NCI-H526 (cell line): Measurements from ENCODE around the gene MACROD2.
"Not testable (repeated sequence)": the region's sequence is repeated elsewhere in the genome, so short reads cannot be mapped to it uniquely, and the experiment has no call there.

Experiments used
- DNase-seq, 2 experiments: peaks; one replicate each; lab custom pipeline; 2025; lab: John Stamatoyannopoulos, UW

Gene MACROD2

GRCh38 chr20:15759594-15759993 is 1764.3 kb downstream of the MACROD2 start:
- DNase-seq = peak in 1 of 2 experiments; percentile 8

- DNase-seq = no peak
These were observed 1764.8 kb downstream of the MACROD2 start for GRCh38 chr20:15760001-15760621.

GRCh38 chr20:15763366-15763765 is 1768.0 kb downstream of the MACROD2 start:
- DNase-seq = no peak

DNA sequence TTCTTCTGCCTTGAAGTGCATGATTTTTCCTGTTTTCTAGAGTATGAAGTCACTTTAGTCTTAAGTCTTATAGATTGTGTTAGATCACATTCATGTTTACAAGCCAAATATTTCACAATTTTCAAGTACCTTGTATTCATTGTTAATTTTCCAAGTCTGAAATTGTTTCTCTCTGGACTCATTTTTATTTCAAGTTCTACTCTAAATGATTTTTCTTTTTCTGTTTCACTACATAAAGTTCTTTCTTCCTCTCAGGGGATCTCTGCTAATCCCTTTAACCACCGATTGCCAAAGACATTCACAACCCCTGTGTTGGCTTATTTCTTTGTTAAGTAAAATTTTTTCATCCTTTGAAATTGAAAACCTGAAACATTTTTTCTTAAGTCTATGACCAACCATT is 1772.3 kb downstream of the MACROD2 start:
- DNase-seq = no peak

GRCh38 chr20:15767999-15768741 is 1772.9 kb downstream of the MACROD2 start:
- no peak for DNase-seq

DNA sequence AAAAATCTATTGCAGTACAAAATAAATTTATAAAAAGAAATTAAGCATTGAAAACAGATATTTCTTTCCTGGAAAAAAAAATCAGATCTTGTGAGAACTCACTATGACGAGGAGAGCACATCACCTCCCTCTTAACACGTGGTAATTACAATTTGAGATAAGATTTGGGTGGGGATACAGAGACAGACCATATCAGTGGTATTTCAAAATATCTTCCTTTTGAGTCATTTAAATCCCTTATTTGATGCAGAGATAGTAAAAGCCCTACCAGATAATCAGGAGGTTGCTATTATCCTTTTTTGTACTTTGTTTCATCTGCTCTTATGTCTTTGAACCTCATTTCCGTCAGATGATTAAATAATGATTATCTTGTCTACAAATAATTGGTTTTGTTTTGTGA is 1777.5 kb downstream of the MACROD2 start:
- DNase-seq = no peak

DNA sequence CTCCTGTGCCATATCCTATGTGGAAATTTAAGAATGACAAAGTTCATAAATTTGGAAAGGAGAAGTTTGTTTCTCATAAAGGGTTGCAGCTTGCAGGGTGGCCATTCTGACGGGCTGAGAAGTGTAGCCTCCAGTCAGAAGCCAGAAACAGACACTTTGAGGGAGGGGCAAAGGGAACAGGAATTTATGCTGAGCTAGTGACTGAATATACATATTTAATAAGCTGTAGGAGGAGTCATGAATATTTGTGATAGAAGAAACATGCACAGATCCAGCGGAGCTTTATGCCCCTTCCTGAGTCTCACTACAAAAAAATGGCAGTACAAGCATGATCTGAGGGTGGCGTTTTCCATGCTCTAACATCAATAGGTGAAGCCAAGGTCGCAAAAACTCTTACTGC is 1779.6 kb downstream of the MACROD2 start:
- no peak for DNase-seq

DNA sequence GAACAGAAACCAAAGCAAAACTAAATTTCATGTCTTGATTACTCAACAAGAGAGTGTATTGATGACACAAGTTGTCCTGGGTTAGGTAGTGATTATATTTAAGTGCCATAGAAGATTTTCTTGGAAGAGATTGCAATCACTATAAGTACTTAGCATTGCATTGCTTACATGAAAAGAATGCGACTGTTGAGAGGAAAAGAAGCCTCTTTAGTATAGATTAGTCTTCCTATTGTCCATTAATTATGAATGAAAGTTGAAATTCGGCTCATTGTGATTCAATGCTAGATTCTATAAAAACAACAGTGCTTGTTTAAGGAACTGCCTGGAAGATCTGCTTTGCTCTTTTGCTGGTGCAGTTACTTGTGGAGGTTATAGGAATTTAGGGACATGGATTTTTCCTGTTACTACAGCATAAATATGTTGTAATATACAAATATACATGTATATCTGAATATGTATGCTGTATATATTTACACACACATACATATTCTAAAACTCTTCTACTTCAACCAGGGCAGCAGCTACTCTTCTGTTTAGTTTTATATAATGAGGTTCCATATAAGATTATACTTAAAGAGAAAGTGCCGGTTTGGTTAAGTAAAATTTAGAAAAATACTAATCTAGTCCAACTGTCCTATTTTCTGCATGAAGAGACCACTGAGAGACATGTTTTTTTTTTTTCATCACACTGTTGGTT is 1781.6 kb downstream of the MACROD2 start:
- no peak for DNase-seq

- no peak for DNase-seq
These were observed 1788.7 kb downstream of the MACROD2 start for GRCh38 chr20:15784020-15784419.

DNA sequence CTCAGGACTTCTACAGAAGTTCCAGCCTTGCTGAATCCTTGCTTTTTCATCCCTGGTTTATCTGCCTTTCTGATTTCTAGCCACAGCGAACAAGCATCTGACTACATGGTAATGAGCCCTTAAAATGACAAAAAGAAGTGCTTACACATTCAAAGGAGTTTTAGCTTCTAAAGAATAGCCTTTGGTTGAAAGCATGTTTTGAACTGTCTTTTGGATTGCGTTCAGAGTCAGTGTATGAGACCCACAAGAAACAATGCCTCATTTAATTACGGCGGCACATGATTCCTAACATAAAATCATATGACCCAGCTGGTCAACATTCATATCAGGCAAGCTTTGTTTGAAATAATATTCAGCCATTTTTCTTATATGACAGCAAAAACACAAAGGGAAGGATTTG is 1793.8 kb downstream of the MACROD2 start:
- DNase-seq = no peak

GRCh38 chr20:15792855-15793254 is 1797.5 kb downstream of the MACROD2 start:
- no peak for DNase-seq

- DNase-seq = peak; percentile 35 to 63
These were observed 1799.1 kb downstream of the MACROD2 start for GRCh38 chr20:15794409-15794808.

- no peak for DNase-seq
These were observed 1800.1 kb downstream of the MACROD2 start for GRCh38 chr20:15795305-15796019.

GRCh38 chr20:15799871-15800270 is 1804.6 kb downstream of the MACROD2 start:
- no peak for DNase-seq

- no peak for DNase-seq
These were observed 1806.7 kb downstream of the MACROD2 start for GRCh38 chr20:15802020-15802419.

DNA sequence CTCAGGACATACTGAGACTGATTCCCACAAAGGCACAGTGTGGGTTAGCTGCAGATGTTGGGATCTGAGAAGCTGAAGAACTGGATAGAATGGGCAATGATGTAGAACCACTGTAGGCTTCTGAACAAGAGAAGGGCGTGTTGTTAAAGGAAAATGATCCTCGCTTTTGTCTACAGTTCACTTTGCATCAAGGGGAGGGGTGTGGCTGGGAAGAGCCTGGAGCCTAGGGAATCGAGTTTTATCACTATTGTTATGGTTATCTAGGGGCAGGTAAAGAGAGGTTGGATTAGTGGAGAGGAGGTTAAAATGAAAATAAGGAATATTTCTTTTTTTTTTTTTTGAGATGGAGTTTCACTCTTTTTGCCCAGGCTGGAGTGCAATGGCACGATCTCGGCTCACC is 1809.8 kb downstream of the MACROD2 start:
- peak; percentile 22 to 64 for DNase-seq

- no peak for DNase-seq
These were observed 1810.8 kb downstream of the MACROD2 start for GRCh38 chr20:15806105-15806504.

GRCh38 chr20:15807271-15807670 is 1812.0 kb downstream of the MACROD2 start:
- no peak for DNase-seq

GRCh38 chr20:15807771-15808170 is 1812.5 kb downstream of the MACROD2 start:
- DNase-seq = not testable (repeated sequence)

DNA sequence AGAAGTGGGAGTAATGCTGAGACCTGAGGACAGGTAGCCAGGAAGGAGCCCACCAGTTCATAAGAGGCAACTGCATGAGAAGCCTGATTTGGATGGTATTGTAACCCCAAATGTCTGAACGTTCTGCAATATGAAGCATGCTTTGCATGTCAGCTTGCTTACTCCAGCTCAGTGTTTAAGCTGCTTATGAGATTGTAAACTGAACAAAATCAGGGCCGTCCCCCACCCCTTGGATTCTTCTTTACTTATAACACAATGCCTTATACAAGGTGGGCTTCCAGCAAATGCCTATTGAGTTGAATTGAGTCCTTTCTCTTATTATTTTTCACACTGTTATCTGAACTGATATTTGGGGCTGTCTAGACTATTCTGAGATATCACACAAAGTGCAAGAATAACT is 1816.6 kb downstream of the MACROD2 start:
- DNase-seq = peak; percentile 65 to 72

DNA sequence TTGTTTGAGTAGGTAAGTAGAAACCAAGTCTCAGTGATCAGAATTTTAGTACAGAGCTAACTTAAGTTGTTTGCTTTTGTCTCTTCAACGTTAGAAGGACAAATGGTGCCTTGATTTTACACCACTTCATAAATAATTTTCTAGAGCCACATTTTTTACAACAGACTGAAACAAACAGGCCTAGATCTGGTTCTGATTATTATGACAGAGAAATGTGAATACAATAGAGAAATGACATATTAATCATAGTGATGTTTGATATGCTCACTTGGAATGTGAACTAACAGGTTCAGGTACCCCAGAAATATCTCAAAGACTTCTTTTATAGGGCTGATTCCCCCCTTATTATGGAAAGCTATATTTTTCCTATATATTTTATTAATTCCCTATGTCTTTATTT is 1817.4 kb downstream of the MACROD2 start:
- DNase-seq = no peak

- no peak for DNase-seq
These were observed 1819.0 kb downstream of the MACROD2 start for GRCh38 chr20:15814360-15814759.
